HepG2 (cell line): ENCODE measurements around the gene MUL1. TPM values are rescaled to one million over a fixed set of nuclear protein-coding genes. Genes with fewer than 3 reads are reported as not detected.
A peak's percentile ranks its signal among the peaks of the same experiment; 100 is the strongest.

Experiments used
- ATM ChIP-seq: fragments of 450-650 bp; IDR thresholded peaks from 2 replicates; pipeline ENCODE4 v1.7.1; 2017; ENCODE audit warnings: mild to moderate bottlenecking, borderline replicate concordance
- ERF ChIP-seq: IDR thresholded peaks from 2 replicates; pipeline ENCODE4 v1.6.1; 2018; ENCODE audit warnings: missing biosample characterization, missing genetic modification reagents
- FOSL2 ChIP-seq: sonication (generic); formaldehyde crosslinking; IDR thresholded peaks from 2 replicates; pipeline ENCODE4 v1.4.0; 2020; ENCODE audit warnings: missing genetic modification reagents
- FOXJ3 ChIP-seq: sonication (generic); formaldehyde crosslinking; IDR thresholded peaks from 2 replicates; pipeline ENCODE4 v1.4.0; 2020; ENCODE audit warnings: missing genetic modification reagents, mild to moderate bottlenecking, borderline replicate concordance
- GABPB1 ChIP-seq: IDR thresholded peaks from 2 replicates; pipeline ENCODE4 v1.6.1; 2016; ENCODE audit warnings: mild to moderate bottlenecking, missing genetic modification reagents, moderate library complexity, missing compliant biosample characterization
- HMGA1 ChIP-seq: sonication (generic); formaldehyde crosslinking; conservative IDR thresholded peaks from 2 replicates; pipeline ENCODE4 v1.4.0; 2020; ENCODE audit warnings: missing genetic modification reagents
- IRF2 ChIP-seq: IDR thresholded peaks from 2 replicates; pipeline ENCODE4 v1.6.1; 2018; ENCODE audit warnings: missing genetic modification reagents, missing compliant biosample characterization
- IRX3 ChIP-seq: sonication (generic); formaldehyde crosslinking; IDR thresholded peaks from 2 replicates; pipeline ENCODE4 v1.8.1; 2023; ENCODE audit warnings: mild to moderate bottlenecking, low read depth, missing genetic modification reagents, borderline replicate concordance
- KMT2B ChIP-seq: IDR thresholded peaks from 2 replicates; pipeline ENCODE4 v1.6.1; 2016; ENCODE audit warnings: missing genetic modification reagents, missing compliant biosample characterization
- MIER3 ChIP-seq: IDR thresholded peaks from 2 replicates; pipeline ENCODE4 v1.6.1; 2016; ENCODE audit warnings: missing compliant biosample characterization, borderline replicate concordance
- REPIN1 ChIP-seq: sonication (generic); formaldehyde crosslinking; IDR thresholded peaks from 2 replicates; pipeline ENCODE4 v1.8.0; 2022; ENCODE audit warnings: missing genetic modification reagents, low read depth, mild to moderate bottlenecking, borderline replicate concordance
- ZFP36 ChIP-seq: fragments of 150-350 bp; IDR thresholded peaks from 2 replicates; pipeline ENCODE4 v1.6.1; 2018; ENCODE audit warnings: borderline replicate concordance, low read length, low read depth; ENCODE audit not compliant: partially characterized antibody
- ZNF772 ChIP-seq: sonication (generic); formaldehyde crosslinking; IDR thresholded peaks from 2 replicates; pipeline ENCODE4 v1.5.0; 2020; ENCODE audit warnings: mild to moderate bottlenecking, missing genetic modification reagents
- polyA plus RNA-seq, 8 experiments: library from polyadenylated mRNA; depleted of rRNA in 3 of 8; stranded (reverse) in 7 of 8; unstranded in 1 of 8; fragments of >200 nt; fragmentation: Illumina TruSeq in 4 of 8; extraction: Trizol in 4 of 8; gene quantifications; 2 replicates each; pipeline versions ENCODE4 v1.2.1 to v1.2.3, GENCODE V29; 2011 to 2016; ENCODE audit warnings: low read depth in 4 of 8, missing spikeins in 1 of 8, mixed read lengths in 1 of 8; ENCODE audit not compliant: insufficient read depth in 1 of 8
- total RNA-seq, 5 experiments: library from RNA; depleted of rRNA; stranded (reverse); fragments of >200 nt; fragmentation: Illumina TruSeq; extraction: Trizol; gene quantifications; 2 replicates each; pipeline ENCODE4 v1.2.3, GENCODE V29; 2016; ENCODE audit warnings: low read depth in 1 of 5
- TF ChIP-seq, protein P1 (sequence below): sonication (generic); formaldehyde crosslinking; IDR thresholded peaks from 2 replicates; pipeline ENCODE4 v1.4.0; 2020; ENCODE audit warnings: missing genetic modification reagents
- TF ChIP-seq, protein P2 (sequence below): sonication (generic); formaldehyde crosslinking; IDR thresholded peaks from 2 replicates; pipeline ENCODE4 v1.5.0; 2020; ENCODE audit warnings: mild to moderate bottlenecking, missing genetic modification reagents, borderline replicate concordance
- TF ChIP-seq, protein P3 (sequence below): sonication (generic); formaldehyde crosslinking; IDR thresholded peaks from 2 replicates; pipeline ENCODE4 v1.9.0; 2022; ENCODE audit warnings: missing genetic modification reagents, mild to moderate bottlenecking, borderline replicate concordance
- TF ChIP-seq, protein P4 (sequence below): sonication (generic); formaldehyde crosslinking; IDR thresholded peaks from 2 replicates; pipeline ENCODE4 v1.8.1; 2023; ENCODE audit warnings: mild to moderate bottlenecking, missing genetic modification reagents
- TF ChIP-seq, protein P5 (sequence below), 2 experiments: sonication (generic) in 1 of 2; formaldehyde crosslinking in 1 of 2; IDR thresholded peaks; 2 replicates each; pipeline versions ENCODE4 v1.4.0 to v1.6.1; 2018 to 2020; ENCODE audit warnings: missing genetic modification reagents in 2 of 2, borderline replicate concordance in 1 of 2, low read depth in 1 of 2, mild to moderate bottlenecking in 1 of 2, missing biosample characterization in 1 of 2

MUL1 gene
- total and polyA plus RNA-seq, 2 of the 13 experiments (the other 11 are each of a cell fraction or from before 2014, with no cell fraction given) = 21.5 to 26.5 TPM

DNA sequence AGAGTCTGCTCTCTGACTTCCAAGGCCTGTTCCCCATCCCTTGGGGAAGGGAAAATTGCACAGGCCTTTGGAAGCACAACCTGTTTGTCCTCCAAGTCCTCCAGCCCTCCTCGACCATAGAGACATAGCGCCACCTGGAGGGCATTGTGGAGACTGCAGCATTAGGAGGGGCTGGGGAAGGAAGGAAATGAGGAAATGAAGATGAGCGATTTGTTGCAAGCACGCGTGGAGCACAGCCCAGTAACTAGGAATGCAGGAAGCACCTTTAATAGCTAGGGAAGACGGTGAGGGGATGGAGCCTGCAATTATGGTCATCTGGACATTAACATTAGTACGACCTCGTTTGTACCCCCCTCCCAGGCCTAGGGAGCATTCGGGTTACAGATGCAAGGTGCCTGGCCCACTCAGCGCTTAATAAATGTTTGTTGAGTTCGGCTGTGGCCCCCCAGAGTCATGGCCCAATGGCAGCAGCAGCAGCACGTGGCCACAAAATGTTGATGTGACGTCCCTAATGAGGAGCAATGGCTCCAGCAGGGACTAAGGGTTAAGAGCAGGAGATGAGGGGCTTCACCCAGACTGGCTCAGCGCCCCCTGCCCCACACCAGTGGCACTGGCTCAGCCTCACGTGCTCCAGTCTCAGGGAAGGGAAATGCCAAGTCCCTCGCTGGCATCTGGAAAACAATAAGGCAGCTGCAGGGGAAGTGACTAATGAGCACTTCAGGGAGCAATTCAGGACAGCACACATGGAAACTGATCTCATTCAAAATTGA is 13.9 kb downstream of the MUL1 start (continued):
- TF ChIP-seq, protein P1, sequence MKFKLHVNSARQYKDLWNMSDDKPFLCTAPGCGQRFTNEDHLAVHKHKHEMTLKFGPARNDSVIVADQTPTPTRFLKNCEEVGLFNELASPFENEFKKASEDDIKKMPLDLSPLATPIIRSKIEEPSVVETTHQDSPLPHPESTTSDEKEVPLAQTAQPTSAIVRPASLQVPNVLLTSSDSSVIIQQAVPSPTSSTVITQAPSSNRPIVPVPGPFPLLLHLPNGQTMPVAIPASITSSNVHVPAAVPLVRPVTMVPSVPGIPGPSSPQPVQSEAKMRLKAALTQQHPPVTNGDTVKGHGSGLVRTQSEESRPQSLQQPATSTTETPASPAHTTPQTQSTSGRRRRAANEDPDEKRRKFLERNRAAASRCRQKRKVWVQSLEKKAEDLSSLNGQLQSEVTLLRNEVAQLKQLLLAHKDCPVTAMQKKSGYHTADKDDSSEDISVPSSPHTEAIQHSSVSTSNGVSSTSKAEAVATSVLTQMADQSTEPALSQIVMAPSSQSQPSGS (CRISPR knock-in tag) = peak; percentile 55; the same call in 1 of the 2 replicates
- TF ChIP-seq REPIN1 (CRISPR knock-in tag) (peak; percentile 43; the same call in 1 of the 2 replicates), IRX3 (no peak), IRF2 (CRISPR knock-in tag) (peak; percentile 60; the same call in 1 of the 2 replicates), FOXJ3 (CRISPR knock-in tag) (no peak), KMT2B (CRISPR knock-in tag) (0 out of 2 replicates have a peak, but pooled peaks have one; percentile 36), ATM (no peak), ZFP36 (peak; percentile 10), FOSL2 (CRISPR knock-in tag) (peak; percentile 30; the same call in 1 of the 2 replicates), GABPB1 (CRISPR knock-in tag) (peak; percentile 32; the same call in 1 of the 2 replicates), ERF (CRISPR knock-in tag) (peak; percentile 65; the same call in 1 of the 2 replicates), MIER3 (peak; percentile 41; the same call in 1 of the 2 replicates), ZNF772 (0 out of 2 replicates have a peak, but pooled peaks have one; percentile 46), HMGA1 (CRISPR knock-in tag) (no peak)
- TF ChIP-seq, protein P2, sequence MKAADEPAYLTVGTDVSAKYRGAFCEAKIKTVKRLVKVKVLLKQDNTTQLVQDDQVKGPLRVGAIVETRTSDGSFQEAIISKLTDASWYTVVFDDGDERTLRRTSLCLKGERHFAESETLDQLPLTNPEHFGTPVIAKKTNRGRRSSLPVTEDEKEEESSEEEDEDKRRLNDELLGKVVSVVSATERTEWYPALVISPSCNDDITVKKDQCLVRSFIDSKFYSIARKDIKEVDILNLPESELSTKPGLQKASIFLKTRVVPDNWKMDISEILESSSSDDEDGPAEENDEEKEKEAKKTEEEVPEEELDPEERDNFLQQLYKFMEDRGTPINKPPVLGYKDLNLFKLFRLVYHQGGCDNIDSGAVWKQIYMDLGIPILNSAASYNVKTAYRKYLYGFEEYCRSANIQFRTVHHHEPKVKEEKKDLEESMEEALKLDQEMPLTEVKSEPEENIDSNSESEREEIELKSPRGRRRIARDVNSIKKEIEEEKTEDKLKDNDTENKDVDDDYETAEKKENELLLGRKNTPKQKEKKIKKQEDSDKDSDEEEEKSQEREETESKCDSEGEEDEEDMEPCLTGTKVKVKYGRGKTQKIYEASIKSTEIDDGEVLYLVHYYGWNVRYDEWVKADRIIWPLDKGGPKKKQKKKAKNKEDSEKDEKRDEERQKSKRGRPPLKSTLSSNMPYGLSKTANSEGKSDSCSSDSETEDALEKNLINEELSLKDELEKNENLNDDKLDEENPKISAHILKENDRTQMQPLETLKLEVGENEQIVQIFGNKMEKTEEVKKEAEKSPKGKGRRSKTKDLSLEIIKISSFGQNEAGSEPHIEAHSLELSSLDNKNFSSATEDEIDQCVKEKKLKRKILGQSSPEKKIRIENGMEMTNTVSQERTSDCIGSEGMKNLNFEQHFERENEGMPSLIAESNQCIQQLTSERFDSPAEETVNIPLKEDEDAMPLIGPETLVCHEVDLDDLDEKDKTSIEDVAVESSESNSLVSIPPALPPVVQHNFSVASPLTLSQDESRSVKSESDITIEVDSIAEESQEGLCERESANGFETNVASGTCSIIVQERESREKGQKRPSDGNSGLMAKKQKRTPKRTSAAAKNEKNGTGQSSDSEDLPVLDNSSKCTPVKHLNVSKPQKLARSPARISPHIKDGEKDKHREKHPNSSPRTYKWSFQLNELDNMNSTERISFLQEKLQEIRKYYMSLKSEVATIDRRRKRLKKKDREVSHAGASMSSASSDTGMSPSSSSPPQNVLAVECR = peak; percentile 20; the same call in 1 of the 2 replicates
- TF ChIP-seq, protein P3, sequence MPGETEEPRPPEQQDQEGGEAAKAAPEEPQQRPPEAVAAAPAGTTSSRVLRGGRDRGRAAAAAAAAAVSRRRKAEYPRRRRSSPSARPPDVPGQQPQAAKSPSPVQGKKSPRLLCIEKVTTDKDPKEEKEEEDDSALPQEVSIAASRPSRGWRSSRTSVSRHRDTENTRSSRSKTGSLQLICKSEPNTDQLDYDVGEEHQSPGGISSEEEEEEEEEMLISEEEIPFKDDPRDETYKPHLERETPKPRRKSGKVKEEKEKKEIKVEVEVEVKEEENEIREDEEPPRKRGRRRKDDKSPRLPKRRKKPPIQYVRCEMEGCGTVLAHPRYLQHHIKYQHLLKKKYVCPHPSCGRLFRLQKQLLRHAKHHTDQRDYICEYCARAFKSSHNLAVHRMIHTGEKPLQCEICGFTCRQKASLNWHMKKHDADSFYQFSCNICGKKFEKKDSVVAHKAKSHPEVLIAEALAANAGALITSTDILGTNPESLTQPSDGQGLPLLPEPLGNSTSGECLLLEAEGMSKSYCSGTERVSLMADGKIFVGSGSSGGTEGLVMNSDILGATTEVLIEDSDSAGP (CRISPR knock-in tag) = peak; percentile 47
- TF ChIP-seq, protein P4, sequence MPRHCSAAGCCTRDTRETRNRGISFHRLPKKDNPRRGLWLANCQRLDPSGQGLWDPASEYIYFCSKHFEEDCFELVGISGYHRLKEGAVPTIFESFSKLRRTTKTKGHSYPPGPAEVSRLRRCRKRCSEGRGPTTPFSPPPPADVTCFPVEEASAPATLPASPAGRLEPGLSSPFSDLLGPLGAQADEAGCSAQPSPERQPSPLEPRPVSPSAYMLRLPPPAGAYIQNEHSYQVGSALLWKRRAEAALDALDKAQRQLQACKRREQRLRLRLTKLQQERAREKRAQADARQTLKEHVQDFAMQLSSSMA (CRISPR knock-in tag) = no peak
- TF ChIP-seq, protein P5, sequence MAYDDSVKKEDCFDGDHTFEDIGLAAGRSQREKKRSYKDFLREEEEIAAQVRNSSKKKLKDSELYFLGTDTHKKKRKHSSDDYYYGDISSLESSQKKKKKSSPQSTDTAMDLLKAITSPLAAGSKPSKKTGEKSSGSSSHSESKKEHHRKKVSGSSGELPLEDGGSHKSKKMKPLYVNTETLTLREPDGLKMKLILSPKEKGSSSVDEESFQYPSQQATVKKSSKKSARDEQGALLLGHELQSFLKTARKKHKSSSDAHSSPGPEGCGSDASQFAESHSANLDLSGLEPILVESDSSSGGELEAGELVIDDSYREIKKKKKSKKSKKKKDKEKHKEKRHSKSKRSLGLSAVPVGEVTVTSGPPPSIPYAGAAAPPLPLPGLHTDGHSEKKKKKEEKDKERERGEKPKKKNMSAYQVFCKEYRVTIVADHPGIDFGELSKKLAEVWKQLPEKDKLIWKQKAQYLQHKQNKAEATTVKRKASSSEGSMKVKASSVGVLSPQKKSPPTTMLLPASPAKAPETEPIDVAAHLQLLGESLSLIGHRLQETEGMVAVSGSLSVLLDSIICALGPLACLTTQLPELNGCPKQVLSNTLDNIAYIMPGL (CRISPR knock-in tag; IDR thresholded peaks at IDR 0.05; ENCODE audit: borderline replicate concordance in 1 of 2, low read depth in 1 of 2) = peak; percentile 21 to 64; a peak in 1 of 4 replicates
